ENCODE measurements around the gene NFE2L2.
"Not testable (repeated sequence)": the region's sequence is repeated elsewhere in the genome, so short reads cannot be mapped to it uniquely, and the experiment has no call there.

NFE2L2 gene

GRCh38 chr2:177279847-177280246 is 15.3 kb upstream of the NFE2L2 start:
- no peak for DNase-seq

- no peak for DNase-seq
These were observed 11.2 kb upstream of the NFE2L2 start for GRCh38 chr2:177275743-177276055.

GRCh38 chr2:177275040-177275742 is 10.7 kb upstream of the NFE2L2 start:
- DNase-seq: no peak

GRCh38 chr2:177273408-177273807 is 8.9 kb upstream of the NFE2L2 start:
- no peak for DNase-seq

GRCh38 chr2:177272765-177273164 is 8.2 kb upstream of the NFE2L2 start:
- no peak for DNase-seq

- DNase-seq: no peak
These were observed 7.6 kb upstream of the NFE2L2 start for GRCh38 chr2:177271981-177272666.

GRCh38 chr2:177270531-177270930 is 6.0 kb upstream of the NFE2L2 start:
- no peak for DNase-seq

GRCh38 chr2:177268901-177269300 is 4.4 kb upstream of the NFE2L2 start:
- no peak for DNase-seq

GRCh38 chr2:177268187-177268871 is 3.8 kb upstream of the NFE2L2 start:
- DNase-seq: no peak

GRCh38 chr2:177266955-177267354 is 2.4 kb upstream of the NFE2L2 start:
- not testable (repeated sequence) for DNase-seq

GRCh38 chr2:177265824-177266817 is 1.6 kb upstream of the NFE2L2 start:
- DNase-seq: no peak

- DNase-seq: no peak
These were observed 276 bp downstream of the NFE2L2 start for GRCh38 chr2:177264209-177264692.

- peak; percentile 93 for DNase-seq
These were observed 897 bp downstream of the NFE2L2 start for GRCh38 chr2:177263451-177264208.

GRCh38 chr2:177262958-177263450 is 1.5 kb downstream of the NFE2L2 start:
- DNase-seq: no peak

GRCh38 chr2:177262092-177262491 is 2.4 kb downstream of the NFE2L2 start:
- DNase-seq: no peak

GRCh38 chr2:177261116-177262060 is 3.1 kb downstream of the NFE2L2 start:
- no peak for DNase-seq

GRCh38 chr2:177260379-177260778 is 4.1 kb downstream of the NFE2L2 start:
- DNase-seq: no peak

GRCh38 chr2:177258059-177258458 is 6.5 kb downstream of the NFE2L2 start:
- DNase-seq: no peak

GRCh38 chr2:177257471-177257870 is 7.1 kb downstream of the NFE2L2 start:
- DNase-seq: no peak

GRCh38 chr2:177256695-177257094 is 7.8 kb downstream of the NFE2L2 start:
- DNase-seq: no peak

GRCh38 chr2:177256026-177256425 is 8.5 kb downstream of the NFE2L2 start:
- no peak for DNase-seq
